Stimulated activated CD4-positive, alpha-beta T cell treated with anti-CD3 and anti-CD28 coated beads, Interleukin-1b, Interleukin-23, amount 100 ng/mL, for 4 hours (primary cell): Measurements from ENCODE around the gene CTDSP1.
A peak's percentile ranks its signal among the peaks of the same experiment; 100 is the strongest.

Source experiments
- DNase-seq, 2 donors: peaks; one replicate each; pipeline ENCODE4 v3.0.0-alpha.2; 2020; ENCODE audit warnings: low read depth in 2 of 2

Gene CTDSP1, protein sequence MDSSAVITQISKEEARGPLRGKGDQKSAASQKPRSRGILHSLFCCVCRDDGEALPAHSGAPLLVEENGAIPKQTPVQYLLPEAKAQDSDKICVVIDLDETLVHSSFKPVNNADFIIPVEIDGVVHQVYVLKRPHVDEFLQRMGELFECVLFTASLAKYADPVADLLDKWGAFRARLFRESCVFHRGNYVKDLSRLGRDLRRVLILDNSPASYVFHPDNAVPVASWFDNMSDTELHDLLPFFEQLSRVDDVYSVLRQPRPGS

DNA sequence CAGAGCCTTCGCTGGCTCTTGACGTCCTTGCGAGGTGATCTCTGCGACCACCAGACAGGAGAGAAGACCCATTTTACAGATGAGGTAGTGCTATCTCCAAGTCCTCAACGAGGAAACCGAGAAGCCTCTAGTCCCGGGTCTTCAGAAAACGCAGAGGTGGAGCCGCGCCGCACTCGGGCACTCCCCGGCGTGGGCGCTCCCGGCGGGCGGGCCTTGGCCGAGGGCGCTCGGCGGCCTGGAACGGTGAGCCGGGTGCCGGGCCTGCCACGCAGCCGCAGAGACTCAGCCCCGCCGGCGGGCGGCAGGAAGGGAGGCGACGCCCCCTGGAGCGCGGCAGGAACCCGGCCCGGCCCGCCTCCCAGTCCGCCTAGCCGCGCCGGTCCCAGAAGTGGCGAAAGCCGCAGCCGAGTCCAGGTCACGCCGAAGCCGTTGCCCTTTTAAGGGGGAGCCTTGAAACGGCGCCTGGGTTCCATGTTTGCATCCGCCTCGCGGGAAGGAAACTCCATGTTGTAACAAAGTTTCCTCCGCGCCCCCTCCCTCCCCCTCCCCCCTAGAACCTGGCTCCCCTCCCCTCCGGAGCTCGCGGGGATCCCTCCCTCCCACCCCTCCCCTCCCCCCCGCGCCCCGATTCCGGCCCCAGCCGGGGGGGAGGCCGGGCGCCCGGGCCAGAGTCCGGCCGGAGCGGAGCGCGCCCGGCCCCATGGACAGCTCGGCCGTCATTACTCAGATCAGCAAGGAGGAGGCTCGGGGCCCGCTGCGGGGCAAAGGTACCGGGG is at the start of gene CTDSP1:
Gene CTDSP1 (plus strand): TSS at position 478 of the 776 bp plus-strand sequence. CDS start 223 bp downstream, at position 701.
- DNase-seq = peak; percentile 77 to 81

DNA sequence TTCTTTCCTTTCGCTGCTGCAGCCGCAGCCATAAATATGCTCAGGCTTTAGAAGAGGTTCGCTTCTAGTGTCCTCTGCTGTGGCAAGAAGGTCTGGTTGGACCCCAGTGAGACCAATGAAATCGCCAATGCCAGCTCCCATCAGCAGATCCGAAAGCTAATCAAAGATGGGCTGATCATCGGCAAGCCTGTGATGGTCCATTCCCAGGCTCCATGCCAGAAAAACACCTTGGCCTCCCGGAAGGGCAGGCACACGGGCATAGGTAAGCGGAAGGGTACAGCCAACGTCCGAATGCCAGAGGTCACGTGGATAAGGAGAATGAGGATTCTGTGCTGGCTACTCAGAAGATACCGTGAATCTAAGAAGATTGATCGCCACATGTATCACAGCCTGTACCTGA is 45.6 kb upstream of the CTDSP1 start:
- DNase-seq = no peak

DNA sequence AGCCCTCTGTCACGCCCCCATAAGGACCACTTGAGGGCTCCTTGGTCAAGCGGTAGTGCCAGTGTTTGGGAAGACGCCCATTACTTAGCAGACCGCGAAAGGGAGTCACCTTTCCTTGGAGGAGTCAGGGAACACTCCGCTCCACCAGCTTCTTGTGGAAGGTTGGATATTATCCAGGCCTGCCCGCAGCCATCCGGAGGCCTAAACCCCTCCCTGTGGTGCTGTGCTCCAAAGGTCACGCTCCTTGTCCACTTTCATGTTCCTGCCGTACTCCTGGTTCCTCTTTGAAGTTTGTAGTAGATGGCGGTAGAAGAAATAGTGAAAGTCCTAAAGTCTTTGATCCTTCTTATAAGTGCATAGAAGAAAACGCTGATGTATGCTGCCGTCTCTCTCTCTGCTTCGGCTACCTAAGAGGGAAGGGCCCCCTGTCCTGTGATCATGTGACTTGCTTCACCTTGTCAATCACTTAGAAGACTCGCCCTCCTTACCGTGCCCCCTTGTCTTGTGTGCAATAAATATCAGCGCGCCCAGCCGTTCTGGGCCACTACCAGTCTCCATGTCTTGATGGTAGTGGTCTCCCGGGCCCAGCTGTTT is 44.7 kb upstream of the CTDSP1 start:
- DNase-seq = no peak

DNA sequence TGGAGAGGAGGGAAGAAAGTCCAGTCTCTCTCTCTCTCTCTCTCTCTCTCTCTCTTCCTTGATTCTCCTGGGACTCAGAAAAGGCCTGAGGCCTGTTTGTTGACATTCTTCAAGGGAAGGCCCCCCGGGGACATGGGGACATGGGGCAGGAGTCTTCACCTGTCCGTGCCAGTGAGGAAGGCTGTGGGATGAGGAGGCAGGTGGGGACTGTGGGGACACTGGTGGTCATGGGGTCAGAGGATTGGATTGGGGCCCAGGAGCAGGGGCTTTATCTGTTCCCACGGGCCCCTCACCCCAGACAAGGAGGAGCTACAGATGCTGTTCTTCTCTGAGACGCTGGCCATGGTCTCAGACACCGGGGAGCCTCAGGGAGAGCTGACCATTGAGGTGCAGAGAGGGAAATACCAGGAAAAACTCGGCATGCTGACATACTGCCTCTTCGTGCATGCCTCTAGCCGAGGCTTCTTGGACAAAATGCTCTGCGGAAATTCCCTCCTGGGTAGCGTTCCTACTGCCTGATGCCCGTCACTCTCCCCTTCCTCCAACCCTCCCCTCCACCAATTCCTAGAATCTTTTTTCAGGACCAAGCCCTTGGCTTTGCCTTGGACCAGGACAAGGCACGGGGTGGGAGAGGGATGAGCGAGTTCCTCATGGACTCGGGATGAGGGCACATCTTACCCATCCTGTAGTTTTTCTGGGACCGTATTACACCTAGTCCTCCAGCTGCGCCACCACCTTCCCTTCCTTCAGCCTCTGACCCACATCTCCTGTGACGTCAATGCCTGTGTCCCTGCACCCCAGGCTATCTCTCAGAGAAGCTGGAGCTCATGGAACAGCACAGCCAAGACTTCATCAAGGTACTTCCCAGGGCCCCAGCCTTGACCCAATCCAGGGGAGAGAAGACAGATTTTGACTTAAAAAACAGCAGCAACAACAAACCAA is 42.2 kb upstream of the CTDSP1 start:
- DNase-seq = no peak

DNA sequence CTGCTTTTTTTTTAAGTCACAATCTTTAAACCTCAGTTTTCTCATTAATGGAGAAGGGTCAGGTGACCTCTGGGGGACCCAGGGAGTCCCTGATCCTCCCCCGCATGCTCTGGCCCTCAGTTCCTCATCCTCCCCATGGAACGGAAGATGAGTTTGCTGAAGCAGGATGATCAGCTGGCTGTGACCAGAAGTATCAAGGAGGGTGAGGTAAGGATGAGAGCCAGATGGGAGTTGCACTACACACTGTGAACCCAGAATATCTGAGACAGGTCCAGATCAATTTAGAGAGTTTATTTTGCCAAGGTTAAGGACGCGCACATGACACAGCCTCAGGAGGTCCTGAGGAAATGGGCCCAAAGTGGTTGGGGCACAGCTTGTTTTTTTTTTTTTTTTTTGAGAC is 39.2 kb upstream of the CTDSP1 start:
- no peak for DNase-seq

DNA sequence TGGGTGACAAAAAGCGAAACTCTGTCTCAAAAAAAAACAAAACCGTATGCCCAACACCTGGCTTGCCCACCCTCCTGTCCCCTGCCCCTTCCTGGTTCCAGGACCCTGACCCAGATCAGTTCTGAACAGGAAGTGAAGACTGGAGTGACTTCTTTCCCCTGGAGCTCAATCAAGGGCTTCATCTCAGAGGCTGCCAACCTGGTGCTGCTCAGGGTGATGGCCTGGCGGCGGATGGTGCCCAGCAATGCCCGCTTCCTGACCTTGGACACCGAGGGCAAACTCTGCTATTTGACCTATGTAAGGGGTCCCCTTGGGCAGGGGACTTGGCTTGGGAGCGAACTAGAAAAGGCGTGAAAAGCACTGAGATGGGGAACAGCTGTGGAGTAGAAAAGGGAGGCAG is 37.1 kb upstream of the CTDSP1 start:
- no peak for DNase-seq

DNA sequence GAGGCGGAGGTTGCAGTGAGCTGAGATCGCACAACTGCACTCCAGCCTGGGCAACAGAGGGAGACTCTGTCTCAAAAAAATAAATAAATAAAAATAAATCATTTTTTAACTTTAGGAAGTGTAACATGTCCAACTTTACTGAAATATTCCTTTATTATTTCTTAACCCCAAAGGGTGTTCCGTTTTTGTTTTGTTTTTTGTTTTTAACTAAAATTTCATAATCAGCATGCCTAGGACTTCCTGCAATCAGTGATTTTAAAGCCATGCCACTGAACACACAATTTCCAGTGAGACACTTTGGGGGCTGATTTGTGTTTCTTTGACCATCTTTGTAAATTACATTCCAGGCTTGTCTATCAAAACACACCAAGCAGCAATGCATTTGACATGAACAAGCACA is 35.9 kb upstream of the CTDSP1 start:
- DNase-seq = no peak

DNA sequence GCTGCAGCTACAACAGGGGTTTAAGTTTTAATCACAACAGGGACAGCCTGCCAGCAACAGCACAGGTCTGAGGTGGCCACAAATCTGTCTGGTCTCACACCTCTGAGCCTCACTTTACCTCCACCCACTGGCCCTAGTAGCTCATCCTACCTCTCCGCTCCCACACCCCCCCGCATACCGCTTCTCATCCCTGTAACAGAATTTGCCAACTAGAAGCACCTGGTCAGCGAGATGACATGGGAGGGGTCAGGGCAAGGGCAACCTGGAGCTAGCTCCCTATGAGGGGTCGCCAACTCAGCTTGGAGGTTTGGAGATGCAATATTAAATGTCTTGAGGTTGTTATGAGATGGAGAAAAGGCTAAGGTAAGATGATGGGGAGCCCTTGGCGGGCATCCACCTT is 35.5 kb upstream of the CTDSP1 start:
- DNase-seq = no peak

DNA sequence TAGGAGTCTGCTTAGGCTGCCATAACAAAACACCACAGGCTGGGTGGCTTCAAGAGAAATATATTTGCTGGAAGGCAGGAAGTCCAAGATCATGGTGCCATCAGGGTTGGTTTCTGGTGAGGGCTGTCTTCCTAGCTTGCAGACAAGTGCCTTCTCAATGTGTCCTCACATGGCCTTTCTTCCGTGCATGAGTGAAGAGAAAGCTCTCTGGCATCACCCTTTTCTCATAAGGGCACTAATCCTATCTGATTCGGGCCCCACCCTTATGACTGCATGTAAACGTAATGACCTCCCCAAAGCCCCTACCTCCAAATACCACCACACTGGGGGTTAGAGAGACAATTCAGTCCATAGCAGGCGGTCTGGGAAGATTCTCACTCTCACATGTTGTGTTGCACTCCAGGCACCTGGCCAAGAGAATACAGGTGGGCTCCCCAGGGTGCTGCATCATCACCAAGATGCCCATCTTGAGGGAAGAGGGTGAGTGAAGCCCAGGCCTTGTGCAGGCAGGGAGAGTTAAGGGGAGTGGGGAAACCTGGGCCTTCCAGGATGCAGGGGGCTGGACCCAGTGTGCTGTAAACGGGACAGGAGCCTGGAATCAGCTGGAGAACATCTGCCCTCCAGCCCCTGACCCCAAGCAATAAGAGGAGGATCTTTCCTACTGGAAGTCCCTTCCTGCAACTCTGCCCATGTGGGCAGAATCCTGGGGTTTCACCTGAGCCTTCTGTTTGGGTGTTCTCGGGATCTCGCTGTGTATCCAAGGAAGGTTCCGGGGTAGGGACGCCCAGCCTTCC is 32.9 kb upstream of the CTDSP1 start:
- DNase-seq = no peak

DNA sequence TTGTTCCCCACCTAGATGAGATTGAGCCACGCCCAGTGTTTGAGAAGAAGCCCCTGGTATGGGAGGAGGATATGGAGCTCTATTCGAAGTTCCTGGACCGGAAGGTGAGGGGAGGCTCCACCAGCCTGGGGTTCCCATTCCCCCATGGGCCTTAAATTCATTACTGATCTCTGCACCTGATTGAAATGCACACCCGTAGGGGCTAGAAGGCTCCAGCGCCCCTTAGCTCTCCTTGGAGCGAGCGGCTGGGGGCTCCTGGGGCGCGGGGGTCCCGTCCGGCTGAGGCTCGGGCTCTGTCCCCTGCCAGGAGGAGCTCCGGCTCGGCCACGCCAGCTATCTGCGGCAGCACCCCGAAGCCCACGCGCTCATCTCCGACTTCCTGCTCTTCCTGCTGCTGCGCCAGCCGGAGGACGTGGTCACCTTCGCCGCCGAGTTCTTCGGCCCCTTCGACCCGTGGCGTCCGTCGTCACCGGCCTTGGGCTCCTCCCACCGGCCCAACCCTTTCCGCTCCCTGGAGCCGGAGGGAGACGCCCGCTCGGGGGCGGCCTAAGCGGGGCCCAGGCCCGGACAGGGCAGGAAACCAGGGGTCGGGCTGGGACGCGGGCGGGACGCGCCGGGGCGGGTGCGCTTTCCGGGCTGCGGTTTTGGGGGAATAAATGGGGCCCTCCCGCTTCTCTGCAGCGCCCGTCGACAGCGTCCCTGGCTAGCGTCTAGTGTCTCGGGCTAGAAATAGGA is 32.1 kb upstream of the CTDSP1 start:
- peak; percentile 45 to 62 for DNase-seq

DNA sequence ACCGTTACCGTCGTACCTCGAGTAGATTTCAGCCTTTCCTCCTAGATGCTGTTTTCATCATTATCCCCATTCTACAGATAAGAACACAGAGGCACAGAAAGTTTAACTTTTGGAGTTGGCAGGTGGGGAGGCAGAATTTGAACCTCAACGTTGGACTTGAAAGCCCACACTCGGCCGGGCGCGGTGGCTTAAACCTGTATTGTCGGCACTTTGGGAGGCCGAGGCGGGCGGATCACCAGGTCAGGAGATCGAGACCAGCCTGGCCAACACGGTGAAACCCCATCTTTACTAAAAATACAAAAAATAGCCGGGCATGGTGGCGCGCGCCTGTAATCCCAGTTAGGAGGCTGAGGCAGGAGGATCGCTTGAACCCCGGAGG is 31.5 kb upstream of the CTDSP1 start:
- no peak for DNase-seq

DNA sequence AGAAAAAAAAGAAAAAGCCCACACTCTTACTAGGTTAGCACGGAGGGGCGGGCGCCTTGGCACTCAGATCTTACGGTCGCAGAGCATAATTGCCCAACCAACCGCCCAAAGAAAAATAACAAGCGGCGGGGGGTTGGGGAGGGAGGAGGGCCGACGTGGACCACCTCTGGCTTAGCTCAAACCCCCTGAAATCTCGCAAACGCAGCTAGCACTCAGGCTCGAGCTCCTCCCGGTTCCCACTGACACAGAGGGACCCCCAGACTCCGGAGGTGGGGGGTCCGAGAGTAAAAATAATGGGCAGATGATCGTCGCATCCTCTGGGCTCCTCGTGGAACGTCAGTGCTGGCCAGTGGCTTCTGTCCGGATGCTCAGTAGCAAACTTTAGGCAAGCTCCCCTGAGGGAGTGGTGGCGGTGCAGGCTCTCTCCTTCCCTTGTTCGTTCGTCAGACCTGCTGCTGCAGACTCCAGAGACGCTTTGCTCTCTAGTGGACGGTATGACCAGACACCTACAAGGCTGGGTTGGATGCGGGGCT is 31.0 kb upstream of the CTDSP1 start:
- no peak for DNase-seq

DNA sequence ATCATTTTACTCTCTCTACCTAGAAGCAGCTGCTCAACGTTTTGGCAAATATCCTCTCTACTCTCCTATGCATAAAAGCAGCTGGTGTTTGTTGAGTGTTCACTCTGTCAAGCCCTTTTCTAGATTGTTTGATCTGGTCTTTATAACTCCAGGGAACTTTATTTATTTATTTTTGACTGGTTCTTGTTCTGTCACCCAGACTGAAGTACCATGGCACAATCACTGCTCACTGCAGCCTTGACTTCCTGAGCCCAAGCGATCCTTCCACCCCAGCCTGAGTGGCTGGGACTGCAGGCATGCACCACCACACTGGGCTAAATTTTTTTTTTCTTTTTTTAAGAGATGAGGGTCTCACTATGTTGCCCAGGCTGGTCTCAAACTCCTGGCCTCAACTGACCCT is 30.3 kb upstream of the CTDSP1 start:
- no peak for DNase-seq

DNA sequence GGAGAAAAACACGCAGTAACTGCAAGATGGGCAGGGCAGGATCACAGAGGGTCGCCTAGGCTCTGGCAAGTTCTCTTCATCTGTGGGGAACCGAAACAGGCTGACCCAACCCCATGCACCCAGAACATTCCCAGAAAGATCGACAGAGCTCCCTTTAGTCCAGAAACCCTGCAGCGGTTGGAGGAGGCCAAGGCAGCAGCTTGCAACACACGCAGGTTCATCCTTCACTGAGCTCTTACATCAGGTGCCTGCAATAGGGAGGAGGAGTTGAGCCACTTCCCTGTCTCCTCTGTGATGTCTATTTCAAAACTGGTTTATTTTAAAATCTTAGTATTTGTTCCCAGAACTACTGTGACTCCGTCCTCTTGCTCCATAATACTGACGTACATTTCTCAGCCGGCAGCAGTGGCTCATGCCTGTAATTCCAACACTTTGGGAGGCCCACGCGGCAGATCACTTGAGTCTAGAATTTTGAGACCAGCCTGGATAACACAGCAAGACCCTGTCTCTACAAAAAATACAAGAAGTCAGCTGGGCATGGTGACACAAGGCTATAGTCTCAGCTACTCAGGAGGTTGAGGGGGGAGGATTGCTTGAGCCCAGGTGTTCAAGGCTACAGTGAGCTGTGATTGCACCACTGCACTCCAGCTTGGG is 29.1 kb upstream of the CTDSP1 start:
- no peak for DNase-seq

DNA sequence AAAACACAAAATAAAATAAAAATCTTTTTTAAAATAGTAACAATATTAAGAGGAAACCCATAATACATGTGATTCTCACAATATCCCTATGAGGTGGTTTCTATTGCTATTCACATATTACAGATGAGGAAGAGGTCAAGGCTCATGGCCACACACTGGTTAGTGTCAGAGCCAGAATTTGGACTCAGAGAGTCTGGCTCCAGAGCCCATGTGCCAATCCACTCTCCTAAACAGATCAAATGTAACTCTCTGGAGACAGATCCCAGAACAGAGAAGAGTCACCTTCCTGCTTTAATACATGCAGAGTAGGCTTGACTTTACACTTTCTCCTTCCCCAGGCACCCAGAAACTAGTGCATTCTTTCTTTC is 27.7 kb upstream of the CTDSP1 start:
- no peak for DNase-seq

DNA sequence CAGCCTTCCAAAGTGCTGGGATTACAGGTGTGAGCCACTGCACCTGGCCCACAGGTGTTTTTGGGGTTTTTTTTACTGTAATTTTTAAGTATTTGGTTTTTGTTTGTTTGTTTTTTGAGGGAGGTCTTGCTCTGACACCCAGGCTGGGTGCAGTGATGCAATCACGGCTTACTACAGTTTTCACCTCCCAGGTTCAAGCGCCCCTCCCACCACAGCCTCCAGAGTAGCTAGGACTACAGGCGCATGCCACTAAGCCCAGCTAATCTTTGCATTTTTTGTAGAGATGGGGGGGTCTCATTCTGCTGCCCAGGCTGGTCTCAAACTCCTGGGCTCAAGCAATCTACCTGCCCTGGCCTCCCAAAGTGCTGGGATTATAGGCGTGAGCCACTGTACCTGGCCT is 24.9 kb upstream of the CTDSP1 start:
- DNase-seq = no peak

DNA sequence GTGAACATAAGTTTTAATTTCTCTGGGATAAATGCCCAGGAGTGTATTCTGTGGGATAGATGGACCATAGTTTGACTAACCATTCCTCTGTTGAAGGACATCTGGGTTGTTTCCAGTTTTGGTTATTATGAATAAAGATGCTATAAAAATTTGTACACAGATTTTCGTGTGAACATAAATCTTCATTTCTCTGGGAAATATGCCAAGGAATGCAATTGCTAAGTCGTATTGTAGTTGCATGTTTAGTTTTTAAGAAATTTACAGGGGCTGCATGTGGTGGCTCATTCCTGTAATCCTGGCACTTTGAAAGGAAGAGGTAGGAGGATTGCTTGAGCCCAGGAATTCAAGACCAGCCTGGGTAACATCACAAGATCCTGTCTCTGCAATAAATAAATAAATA is 24.5 kb upstream of the CTDSP1 start:
- DNase-seq = no peak

DNA sequence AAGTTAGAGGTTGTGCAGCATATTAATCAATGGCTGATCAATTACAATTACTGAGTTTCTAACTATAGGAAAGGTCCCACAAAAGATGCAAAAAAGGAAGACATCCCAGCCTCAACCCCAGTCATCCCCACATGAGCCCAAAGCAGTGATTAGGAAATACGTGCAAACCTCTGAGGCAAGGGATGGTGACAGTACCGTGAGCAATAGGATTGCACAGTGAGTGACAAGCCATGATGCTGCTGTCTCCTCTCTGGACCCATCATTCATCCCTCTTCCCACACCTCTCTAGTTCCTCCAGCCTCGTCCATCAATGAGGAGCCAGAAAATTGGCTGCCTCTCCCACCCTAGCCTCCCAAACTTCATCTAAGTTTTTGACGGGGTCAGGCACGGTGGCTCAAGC is 21.6 kb upstream of the CTDSP1 start:
- DNase-seq = no peak

DNA sequence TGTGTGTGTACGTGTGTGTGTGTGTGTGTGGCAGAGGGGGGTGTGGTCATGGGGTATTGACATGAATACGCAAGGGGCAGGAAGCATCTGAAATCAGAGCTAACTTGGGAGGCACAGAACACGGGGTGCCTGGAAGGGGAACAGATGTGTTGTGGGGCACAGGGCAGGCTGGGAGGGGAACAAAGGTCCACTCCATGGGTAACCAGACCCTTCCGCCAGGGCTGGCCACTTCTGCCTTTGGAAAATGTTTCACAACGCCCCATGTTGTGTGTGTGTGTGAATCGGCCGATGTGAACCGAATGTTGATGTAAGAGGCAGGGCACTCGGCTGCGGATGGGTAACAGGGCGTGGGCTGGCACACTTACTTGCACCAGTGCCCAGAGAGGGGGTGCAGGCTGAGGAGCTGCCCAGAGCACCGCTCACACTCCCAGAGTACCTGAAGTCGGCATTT is 17.7 kb upstream of the CTDSP1 start, which contains the start of gene SLC11A1:
Gene SLC11A1 (plus strand): TSS at position 358 of the 451 bp plus-strand sequence. CDS start 96 bp downstream, outside the sequence.
- no peak for DNase-seq

DNA sequence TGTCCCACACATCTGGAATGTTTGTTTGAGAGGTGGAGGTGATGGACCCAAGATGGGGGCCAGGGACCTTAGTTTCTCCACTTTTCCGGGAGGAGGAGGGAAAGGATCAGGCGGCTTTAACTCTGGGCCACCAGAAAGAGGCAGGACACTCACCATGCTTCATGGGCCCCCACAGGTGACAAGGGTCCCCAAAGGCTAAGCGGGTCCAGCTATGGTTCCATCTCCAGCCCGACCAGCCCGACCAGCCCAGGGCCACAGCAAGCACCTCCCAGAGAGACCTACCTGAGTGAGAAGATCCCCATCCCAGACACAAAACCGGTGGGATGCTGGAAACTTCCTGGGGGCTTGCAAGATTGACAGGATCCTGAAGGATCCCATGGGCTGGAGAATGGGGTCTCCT is 16.9 kb upstream of the CTDSP1 start:
- no peak for DNase-seq
